Testis (tissue), 2 donors: ENCODE data around the gene MYO18B.

ENCODE experiments used
- CTCF ChIP-seq, 3 experiments: fragments of 450-650 bp in 2 of 3; fragments of 200-600 bp in 1 of 3; sonication (generic) in 1 of 3; IDR thresholded peaks; one replicate each; pipeline ENCODE4 v1.5.1; 2016 to 2019; ENCODE audit warnings: antibody characterized with exemption in 3 of 3, mild to moderate bottlenecking in 2 of 3, moderate library complexity in 1 of 3
- POLR2A ChIP-seq: fragments of 450-650 bp; IDR thresholded peaks from one replicate; pipeline ENCODE4 v1.6.1; 2017; ENCODE audit warnings: antibody characterized with exemption, mild to moderate bottlenecking, moderate library complexity

GRCh38 chr22:25935266-25936058 is 193.5 kb downstream of the MYO18B start:
- no peak for TF ChIP-seq CTCF (IDR thresholded peaks at IDR 0.05)
- TF ChIP-seq POLR2A: no peak
